SK-N-SH treated with all-trans-retinoic acid at 6 μM for 48 hours (cell line): ENCODE results near the gene IL9R.
"Not testable (repeated sequence)": the region's sequence is repeated elsewhere in the genome, so short reads cannot be mapped to it uniquely, and the experiment has no call there.

Experiments used
- ATAC-seq: fragments of 200-7000 bp; cut with Tn5 transposase; 3 replicates; pipeline ENCODE4 v1.9.1; 2020; ENCODE audit warnings: mild to moderate bottlenecking, moderate library complexity
- ARNTL ChIP-seq: fragments of 450-650 bp; formaldehyde crosslinking; IDR thresholded peaks from 2 replicates; pipeline ENCODE4 v1.5.0; 2020; ENCODE audit warnings: low read depth, mild to moderate bottlenecking, moderate library complexity, borderline replicate concordance
- BACH2 ChIP-seq: fragments of 250-450 bp; sonication (Bioruptor Pico); IDR thresholded peaks from 2 replicates; pipeline ENCODE4 v1.9.0; 2021; ENCODE audit warnings: mild to moderate bottlenecking, borderline replicate concordance
- CREB5 ChIP-seq: fragments of 250-450 bp; sonication (Bioruptor Pico); IDR thresholded peaks from 2 replicates; pipeline ENCODE4 v1.5.1; 2020; ENCODE audit warnings: low read depth, mild to moderate bottlenecking, moderate library complexity
- CSDC2 ChIP-seq: fragments of 250-450 bp; sonication (Bioruptor Pico); IDR thresholded peaks from 2 replicates; pipeline ENCODE4 v1.5.0; 2020; ENCODE audit warnings: mild to moderate bottlenecking, moderate library complexity
- CSRNP3 ChIP-seq: fragments of 250-450 bp; sonication (Bioruptor Pico); IDR thresholded peaks from 2 replicates; pipeline ENCODE4 v1.5.1; 2021; ENCODE audit warnings: mild to moderate bottlenecking, moderate library complexity
- GLIS3 ChIP-seq: fragments of 250-450 bp; sonication (Bioruptor Pico); IDR thresholded peaks from 2 replicates; pipeline ENCODE4 v1.5.0; 2020; ENCODE audit warnings: mild to moderate bottlenecking, moderate library complexity
- ISL1 ChIP-seq: fragments of 250-450 bp; sonication (Bioruptor Pico); IDR thresholded peaks from 2 replicates; pipeline ENCODE4 v2.1.2; 2022; ENCODE audit warnings: mild to moderate bottlenecking, moderate library complexity
- OSR1 ChIP-seq: fragments of 250-450 bp; sonication (Bioruptor Pico); IDR thresholded peaks from 2 replicates; pipeline ENCODE4 v1.8.0; 2022; ENCODE audit warnings: moderate library complexity, mild to moderate bottlenecking, inconsistent platforms
- PATZ1 ChIP-seq: fragments of 250-450 bp; sonication (Bioruptor Pico); IDR thresholded peaks from 2 replicates; pipeline ENCODE4 v1.8.0; 2020; ENCODE audit warnings: mild to moderate bottlenecking, moderate library complexity, borderline replicate concordance
- PPARA ChIP-seq: fragments of 250-450 bp; sonication (Bioruptor Pico); IDR thresholded peaks from 2 replicates; pipeline ENCODE4 v1.5.0; 2020; ENCODE audit warnings: mild to moderate bottlenecking, borderline replicate concordance
- RARB ChIP-seq: fragments of 250-450 bp; sonication (Bioruptor Pico); IDR thresholded peaks from 2 replicates; pipeline ENCODE4 v1.8.0; 2021; ENCODE audit warnings: mild to moderate bottlenecking, moderate library complexity
- SNAI2 ChIP-seq: fragments of 250-450 bp; sonication (Bioruptor Pico); IDR thresholded peaks from 2 replicates; pipeline ENCODE4 v1.5.0; 2020; ENCODE audit warnings: mild to moderate bottlenecking, moderate library complexity
- TCF4 ChIP-seq: fragments of 250-450 bp; sonication (Bioruptor Pico); IDR thresholded peaks from 2 replicates; pipeline ENCODE4 v1.8.0; 2021; ENCODE audit warnings: mild to moderate bottlenecking, moderate library complexity, borderline replicate concordance
- TOX ChIP-seq: fragments of 250-450 bp; sonication (Bioruptor Pico); IDR thresholded peaks from 2 replicates; pipeline ENCODE4 v1.8.0; 2021; ENCODE audit warnings: mild to moderate bottlenecking, moderate library complexity, borderline replicate concordance
- TSHZ2 ChIP-seq: fragments of 250-450 bp; sonication (Bioruptor Pico); IDR thresholded peaks from 2 replicates; pipeline ENCODE4 v1.5.0; 2020; ENCODE audit warnings: mild to moderate bottlenecking, moderate library complexity
- ZC3H10 ChIP-seq: fragments of 250-450 bp; sonication (Bioruptor Pico); IDR thresholded peaks from 2 replicates; pipeline ENCODE4 v1.5.1; 2021; ENCODE audit warnings: mild to moderate bottlenecking, moderate library complexity
- ZFP3 ChIP-seq: fragments of 250-450 bp; sonication (Bioruptor Pico); IDR thresholded peaks from 2 replicates; pipeline ENCODE4 v1.5.0; 2020; ENCODE audit warnings: mild to moderate bottlenecking, moderate library complexity
- ZFP30 ChIP-seq: fragments of 450-650 bp; formaldehyde crosslinking; IDR thresholded peaks from 2 replicates; pipeline ENCODE4 v1.5.0; 2022; ENCODE audit warnings: mild to moderate bottlenecking, moderate library complexity
- ZNF565 ChIP-seq: fragments of 450-650 bp; formaldehyde crosslinking; conservative IDR thresholded peaks from 2 replicates; pipeline ENCODE4 v1.5.0; 2020; ENCODE audit warnings: low read depth, mild to moderate bottlenecking, moderate library complexity
- ZNF70 ChIP-seq: fragments of 450-650 bp; formaldehyde crosslinking; IDR thresholded peaks from 2 replicates; pipeline ENCODE4 v1.5.0; 2020; ENCODE audit warnings: mild to moderate bottlenecking, moderate library complexity
- ZNF8 ChIP-seq: fragments of 450-650 bp; formaldehyde crosslinking; IDR thresholded peaks from 2 replicates; pipeline ENCODE4 v1.5.0; 2020; ENCODE audit warnings: mild to moderate bottlenecking, moderate library complexity

Gene IL9R

GRCh38 chrX:155998761-155999510, 1.4 kb downstream of the IL9R start:
- no peak for ATAC-seq
- TF ChIP-seq BACH2 (CRISPR knock-in tag), result no peak
- no peak for TF ChIP-seq ZNF70
- TF ChIP-seq CSRNP3 (CRISPR knock-in tag), result no peak
- no peak for TF ChIP-seq ZFP30 (CRISPR knock-in tag)
- TF ChIP-seq ZNF565, result no peak
- no peak for TF ChIP-seq SNAI2 (CRISPR knock-in tag)
- no peak for TF ChIP-seq TOX (CRISPR knock-in tag)
- no peak for TF ChIP-seq ZNF8 (CRISPR knock-in tag)
- TF ChIP-seq CSDC2, result no peak
- TF ChIP-seq GLIS3 (CRISPR knock-in tag), result no peak
- no peak for TF ChIP-seq PATZ1 (CRISPR knock-in tag)
- no peak for TF ChIP-seq OSR1
- TF ChIP-seq ARNTL (CRISPR knock-in tag), result no peak
- TF ChIP-seq ZFP3 (CRISPR knock-in tag), result no peak
- TF ChIP-seq TSHZ2 (CRISPR knock-in tag), result no peak
- TF ChIP-seq ZC3H10 (CRISPR knock-in tag), result no peak
- TF ChIP-seq TCF4 (CRISPR knock-in tag), result no peak
- TF ChIP-seq, all 23 proteins: peak for 0

GRCh38 chrX:155999751-156000150, 2.3 kb downstream of the IL9R start:
- ATAC-seq, result not testable (repeated sequence)

GRCh38 chrX:156000361-156000926, 2.9 kb downstream of the IL9R start:
- TF ChIP-seq TCF4 (CRISPR knock-in tag) (no peak), TOX (CRISPR knock-in tag) (no peak), CREB5 (CRISPR knock-in tag) (no peak), ZNF565 (no peak), ZC3H10 (CRISPR knock-in tag) (no peak), ISL1 (CRISPR knock-in tag) (no peak), PPARA (no peak), RARB (CRISPR knock-in tag) (no peak), BACH2 (CRISPR knock-in tag) (no peak)
- ATAC-seq, result no peak
